Endothelial cell of umbilical vein (primary cell): ENCODE results near the gene GABPB1.

ENCODE experiments used
- CTCF ChIP-seq, 2 donors: IDR thresholded peaks; 1 replicate in 1 of 2; 2 replicates in 1 of 2; pipeline ENCODE4 v1.5.1; 2011; ENCODE audit warnings: low read length in 2 of 2, mild to moderate bottlenecking in 2 of 2, moderate library complexity in 2 of 2, control low read depth in 1 of 2, inconsistent platforms in 1 of 2, low read depth in 1 of 2; ENCODE audit not compliant: insufficient read depth in 1 of 2; ENCODE audit errors: extremely low read depth in 1 of 2
- MYC ChIP-seq: IDR thresholded peaks from one replicate; pipeline ENCODE4 v1.6.1; 2011; ENCODE audit warnings: mild to moderate bottlenecking, low read depth, low read length
- POLR2A ChIP-seq: IDR thresholded peaks from 2 replicates; pipeline ENCODE4 v1.6.1; 2012; ENCODE audit warnings: low read depth, mild to moderate bottlenecking, control low read depth, low read length

GRCh38 chr15:50248994-50249582, 105.9 kb downstream of the GABPB1 start:
- no peak for TF ChIP-seq MYC
- TF ChIP-seq POLR2A, result no peak
- TF ChIP-seq CTCF (IDR thresholded peaks at IDR 0.05; ENCODE audit: extremely low read depth in 1 of 2, insufficient read depth in 1 of 2, low read depth in 1 of 2, low read length in 2 of 2), result no peak
